Fibroblast of mammary gland (primary cell): ENCODE results near the gene ARSG.

Experiments
- DNase-seq: peaks from one replicate; pipeline ENCODE4 v3.0.0-alpha.2; 2010; ENCODE audit warnings: low read depth
- H3K4me3 ChIP-seq: 2 replicates; pipeline ENCODE4 v1.5.1; 2011; ENCODE audit warnings: low read depth, mild to moderate bottlenecking, low read length, moderate library complexity; ENCODE audit not compliant: control insufficient read depth
- TF ChIP-seq, protein P1 (sequence below): conservative IDR thresholded peaks from 2 replicates; pipeline ENCODE4 v1.5.1; 2011; ENCODE audit warnings: low read depth, low read length, inconsistent platforms; ENCODE audit not compliant: control insufficient read depth, insufficient read depth

The ARSG gene

DNA sequence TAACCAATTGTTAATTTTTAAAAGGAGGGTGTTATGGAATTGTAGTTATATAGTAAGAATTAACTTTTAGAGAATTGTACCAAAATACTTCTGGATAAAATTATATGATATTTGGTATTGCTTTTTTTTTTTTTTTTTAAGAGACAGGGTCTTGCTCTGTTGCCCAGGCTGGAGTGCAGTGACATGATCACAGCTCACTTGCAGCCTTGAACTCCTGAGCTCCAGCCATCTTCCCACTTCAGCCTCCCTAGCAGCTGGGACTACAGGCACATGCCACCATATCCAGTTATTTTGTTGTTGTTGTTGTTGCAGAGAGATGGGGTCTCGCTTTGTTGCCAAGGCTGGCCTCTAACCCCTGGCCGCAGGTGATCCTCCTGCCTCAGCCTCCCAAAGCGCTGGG lies 8.5 kb downstream of the ARSG start:
- TF ChIP-seq, protein P1, sequence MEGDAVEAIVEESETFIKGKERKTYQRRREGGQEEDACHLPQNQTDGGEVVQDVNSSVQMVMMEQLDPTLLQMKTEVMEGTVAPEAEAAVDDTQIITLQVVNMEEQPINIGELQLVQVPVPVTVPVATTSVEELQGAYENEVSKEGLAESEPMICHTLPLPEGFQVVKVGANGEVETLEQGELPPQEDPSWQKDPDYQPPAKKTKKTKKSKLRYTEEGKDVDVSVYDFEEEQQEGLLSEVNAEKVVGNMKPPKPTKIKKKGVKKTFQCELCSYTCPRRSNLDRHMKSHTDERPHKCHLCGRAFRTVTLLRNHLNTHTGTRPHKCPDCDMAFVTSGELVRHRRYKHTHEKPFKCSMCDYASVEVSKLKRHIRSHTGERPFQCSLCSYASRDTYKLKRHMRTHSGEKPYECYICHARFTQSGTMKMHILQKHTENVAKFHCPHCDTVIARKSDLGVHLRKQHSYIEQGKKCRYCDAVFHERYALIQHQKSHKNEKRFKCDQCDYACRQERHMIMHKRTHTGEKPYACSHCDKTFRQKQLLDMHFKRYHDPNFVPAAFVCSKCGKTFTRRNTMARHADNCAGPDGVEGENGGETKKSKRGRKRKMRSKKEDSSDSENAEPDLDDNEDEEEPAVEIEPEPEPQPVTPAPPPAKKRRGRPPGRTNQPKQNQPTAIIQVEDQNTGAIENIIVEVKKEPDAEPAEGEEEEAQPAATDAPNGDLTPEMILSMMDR: no peak
- no peak for DNase-seq
- H3K4me3 ChIP-seq: no peak overlapping the region

- no peak for DNase-seq
- no peak overlapping the region for H3K4me3 ChIP-seq
- TF ChIP-seq, protein P1: no peak
These were observed 10.2 kb downstream of the ARSG start for GRCh38 chr17:68301438-68301959.

DNA sequence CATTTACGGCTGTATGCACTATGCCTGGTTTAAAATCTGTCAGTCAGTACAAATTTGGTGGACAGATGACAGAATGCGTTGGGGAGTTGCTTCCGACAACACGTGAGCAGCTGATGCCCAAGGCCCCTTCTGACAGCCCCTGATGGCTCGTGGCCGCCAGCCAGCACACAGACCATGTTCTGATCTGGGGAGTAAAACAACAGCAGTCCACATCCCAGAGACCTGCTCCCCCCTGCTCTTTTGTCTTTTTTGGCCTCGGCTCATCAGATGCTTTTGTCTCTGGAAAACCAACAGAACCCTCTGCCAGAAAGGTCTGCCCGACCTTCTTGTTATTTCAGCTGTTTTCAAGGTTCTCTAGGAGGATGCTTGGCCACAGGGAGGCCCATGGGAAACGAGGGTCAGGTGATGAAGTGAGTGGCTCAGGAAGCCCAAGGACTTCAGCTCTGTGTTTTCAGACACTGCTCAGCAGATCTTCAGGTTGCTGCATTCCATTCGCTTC lies 10.8 kb downstream of the ARSG start:
- no peak for DNase-seq
- H3K4me3 ChIP-seq: no peak overlapping the region
- TF ChIP-seq, protein P1: no peak

GRCh38 chr17:68302666-68303065 lies 11.4 kb downstream of the ARSG start:
- TF ChIP-seq, protein P1: no peak
- H3K4me3 ChIP-seq: no peak overlapping the region
- no peak for DNase-seq

DNA sequence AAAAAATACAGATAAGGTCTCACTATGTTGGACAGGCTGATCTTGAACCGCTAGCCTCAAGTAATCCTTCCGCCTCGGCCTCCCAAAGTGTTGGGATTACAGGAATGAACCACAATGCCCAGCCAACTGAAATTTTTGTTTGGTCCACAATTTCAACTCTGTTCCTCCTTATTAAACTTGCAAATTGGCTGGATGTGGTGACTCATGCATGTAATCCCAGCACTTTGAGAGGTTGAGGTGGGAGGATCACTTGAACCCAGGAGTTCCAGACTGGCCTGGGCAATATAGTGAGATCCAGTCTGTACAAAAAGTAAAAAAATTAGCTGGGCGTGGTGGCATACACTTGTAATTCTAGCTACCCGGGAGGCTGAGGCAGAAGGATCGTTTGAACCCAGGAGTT lies 13.4 kb downstream of the ARSG start:
- DNase-seq: no peak
- H3K4me3 ChIP-seq: no peak overlapping the region
- TF ChIP-seq, protein P1: no peak

DNA sequence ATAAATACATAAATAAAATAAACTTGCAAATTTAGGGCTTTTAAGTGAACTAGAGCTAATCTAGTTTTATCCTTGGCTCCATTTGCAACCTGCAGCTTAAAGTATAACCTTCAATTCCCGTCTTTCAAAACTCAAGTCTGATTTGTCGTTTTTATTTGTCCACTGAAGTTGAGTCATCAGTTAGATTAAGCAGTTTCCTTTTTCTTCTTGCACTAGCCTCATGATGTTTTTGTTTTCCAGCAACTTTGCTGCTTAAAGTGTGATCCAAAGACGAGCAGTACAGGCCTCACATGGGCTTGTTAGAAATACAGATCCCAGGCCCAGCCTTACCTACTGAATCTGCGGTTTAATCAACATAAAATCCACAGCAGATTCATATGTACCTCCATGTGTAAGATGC lies 13.8 kb downstream of the ARSG start:
- DNase-seq: no peak
- TF ChIP-seq, protein P1: no peak
- H3K4me3 ChIP-seq: no peak overlapping the region

- DNase-seq: no peak
- TF ChIP-seq, protein P1: no peak
- no peak overlapping the region for H3K4me3 ChIP-seq
These were observed 15.5 kb downstream of the ARSG start for GRCh38 chr17:68306819-68307218.
